ENCODE data around the gene ARID4A. TPM values are rescaled to one million over a fixed set of nuclear protein-coding genes. Genes with fewer than 3 reads are reported as not detected.

Gene ARID4A
- total RNA-seq, 1 experiment from 2014 or later, result 31.5 TPM

DNA sequence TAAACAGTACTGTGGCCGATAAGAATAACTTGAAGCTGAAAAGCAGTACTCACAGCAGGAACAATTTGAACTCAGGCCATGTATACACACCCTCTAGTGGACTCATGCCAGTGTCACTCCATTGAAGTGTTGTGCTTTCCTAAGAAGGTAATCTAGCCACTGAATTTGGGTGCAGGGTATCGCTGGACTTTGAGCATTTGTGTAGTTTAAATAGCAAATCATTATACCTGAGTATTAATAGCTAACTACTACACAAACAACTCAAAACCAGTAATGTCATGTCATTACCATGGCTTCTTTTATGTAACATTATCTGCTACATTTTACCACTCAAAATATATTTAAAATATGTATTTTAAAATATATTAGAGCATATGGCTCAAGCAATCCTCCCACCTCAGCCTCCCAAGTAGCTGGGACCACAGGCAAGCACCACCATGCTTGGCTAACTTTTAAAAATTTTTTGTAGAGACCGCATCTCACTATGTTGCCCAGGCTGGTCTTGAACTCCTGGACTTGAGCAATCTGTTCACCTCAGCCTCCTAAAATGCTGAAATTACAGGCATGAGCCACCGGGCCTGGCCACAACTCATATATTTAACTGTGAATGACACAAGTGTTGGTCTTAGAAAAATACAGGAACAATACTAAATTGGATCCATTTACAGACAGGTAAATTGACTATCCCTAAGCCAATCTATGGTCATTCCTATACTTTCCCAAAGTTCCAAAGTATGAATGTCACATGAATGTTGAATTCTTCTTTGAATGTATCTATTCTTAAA, 25.6 kb upstream of the ARID4A start:
- intact Hi-C loops (cut with micrococcal nuclease; ENCODE audit: unreplicated experiment), result loop anchor here (1.0 kb wide), 1 partner anchor 15 kb away; no protein-coding TSS in a partner anchor
- peak; percentile 45 to 66 for DNase-seq
- Histone ChIP-seq H3K36me3 (ENCODE audit: control insufficient read depth, insufficient read depth, low read length) (no peaks in the 10 kb centered on the region; the same call in 1 of the 2 replicates), H3K9me3 (no peaks in the 10 kb centered on the region), H3K4me1 (peaks cover 24% of the 10 kb centered on the region), H3K4me3 (ENCODE audit: low read depth, low read length) (no peak overlapping the region), H3K27me3 (replicated peaks; ENCODE audit: control insufficient read depth, insufficient read depth, low read length) (no peaks in the 10 kb centered on the region)
- peak; percentile 32 to 42 for TF ChIP-seq CTCF (IDR thresholded peaks at IDR 0.05; ENCODE audit: insufficient read depth in 1 of 2, low read depth in 1 of 2, low read length in 1 of 2, severe bottlenecking in 1 of 2, unreplicated experiment in 1 of 2)
- Mint-ChIP-seq H3K36me3 (ENCODE audit: insufficient read depth, unreplicated experiment) (peaks cover 94% of the 10 kb centered on the region), H3K4me1 (ENCODE audit: low read depth, unreplicated experiment) (peaks cover 9% of the 10 kb centered on the region), H3K27ac (ENCODE audit: unreplicated experiment) (no peak overlapping the region), H3K9me3 (ENCODE audit: unreplicated experiment) (no peaks in the 10 kb centered on the region), H3K4me3 (ENCODE audit: unreplicated experiment) (no peak overlapping the region), H3K27me3 (ENCODE audit: insufficient read depth, unreplicated experiment) (no peaks in the 10 kb centered on the region)
- POLR2A ChIA-PET, result interaction anchor here (1.0 to 1.3 kb wide), 2 partner anchors 25 to 28 kb away, joined by 7 to 8 read pairs; partner anchors contain the start of genes ARID4A and PSMA3
- CTCF ChIA-PET, result interaction anchor here (0.6 to 1.0 kb wide), 2 partner anchors 25 to 28 kb away, joined by 3 read pairs; partner anchors contain the start of genes ARID4A and PSMA3
- no TSS peak for BruUV-seq (replicated peaks)

DNA sequence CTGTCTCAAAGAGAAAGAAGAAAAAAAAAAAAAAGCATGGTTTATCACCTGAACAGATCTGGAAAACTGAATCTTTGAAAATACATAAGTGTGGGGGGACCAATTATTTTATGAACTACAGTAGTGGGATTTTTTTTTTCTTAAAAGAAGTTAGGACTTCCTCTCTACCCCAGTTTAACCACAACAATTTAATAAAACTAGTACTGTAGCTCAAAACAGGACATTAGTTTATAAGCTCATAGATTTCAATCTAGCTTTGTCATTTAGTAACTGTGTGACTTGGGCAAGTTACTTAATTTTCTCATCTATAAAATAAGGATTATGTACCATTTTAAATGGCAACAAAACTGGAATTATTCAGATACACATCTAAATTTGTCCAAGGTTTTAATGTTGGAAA, 23.5 kb upstream of the ARID4A start:
- Histone ChIP-seq H3K4me1 (peaks cover 24% of the 10 kb centered on the region), H3K27me3 (replicated peaks; ENCODE audit: control insufficient read depth, insufficient read depth, low read length) (no peaks in the 10 kb centered on the region), H3K9me3 (no peaks in the 10 kb centered on the region), H3K4me3 (ENCODE audit: low read depth, low read length) (no peak overlapping the region), H3K36me3 (ENCODE audit: control insufficient read depth, insufficient read depth, low read length) (peaks cover 2% of the 10 kb centered on the region)
- Mint-ChIP-seq H3K36me3 (ENCODE audit: insufficient read depth, unreplicated experiment) (peaks cover 94% of the 10 kb centered on the region), H3K4me3 (ENCODE audit: unreplicated experiment) (no peak overlapping the region), H3K9me3 (ENCODE audit: unreplicated experiment) (no peaks in the 10 kb centered on the region), H3K27ac (ENCODE audit: unreplicated experiment) (peak overlapping the region; percentile 43), H3K4me1 (ENCODE audit: low read depth, unreplicated experiment) (peaks cover 9% of the 10 kb centered on the region), H3K27me3 (ENCODE audit: insufficient read depth, unreplicated experiment) (no peaks in the 10 kb centered on the region)
- no peak for TF ChIP-seq CTCF (IDR thresholded peaks at IDR 0.05; ENCODE audit: insufficient read depth in 1 of 2, low read depth in 1 of 2, low read length in 1 of 2, severe bottlenecking in 1 of 2, unreplicated experiment in 1 of 2)
- POLR2A ChIA-PET, result interaction anchor here (0.6 to 0.9 kb wide), 3 partner anchors 23 to 103 kb away, joined by 3 read pairs; partner anchors contain the start of gene ARID4A
- intact Hi-C loops (cut with micrococcal nuclease; ENCODE audit: unreplicated experiment), result no loop called here
- CTCF ChIA-PET, result no interaction called here
- DNase-seq, result no peak
- no TSS peak for BruUV-seq (replicated peaks)

- H3K4me1 ChIP-seq, result peaks cover 24% of the 10 kb centered on the region
- no peak overlapping the region for H3K27ac Mint-ChIP-seq (ENCODE audit: unreplicated experiment)
- CTCF ChIA-PET, result no interaction called here
- peaks cover 2% of the 10 kb centered on the region for H3K36me3 ChIP-seq (ENCODE audit: control insufficient read depth, insufficient read depth, low read length)
- intact Hi-C loops (cut with micrococcal nuclease; ENCODE audit: unreplicated experiment), result no loop called here
- no peak for TF ChIP-seq CTCF (IDR thresholded peaks at IDR 0.05; ENCODE audit: insufficient read depth in 1 of 2, low read depth in 1 of 2, low read length in 1 of 2, severe bottlenecking in 1 of 2, unreplicated experiment in 1 of 2)
- H3K27me3 ChIP-seq (replicated peaks; ENCODE audit: control insufficient read depth, insufficient read depth, low read length), result no peaks in the 10 kb centered on the region
- no peak overlapping the region for H3K4me3 Mint-ChIP-seq (ENCODE audit: unreplicated experiment)
- no peaks in the 10 kb centered on the region for H3K27me3 Mint-ChIP-seq (ENCODE audit: insufficient read depth, unreplicated experiment)
- H3K9me3 Mint-ChIP-seq (ENCODE audit: unreplicated experiment), result no peaks in the 10 kb centered on the region
- no peak for DNase-seq
- peaks cover 94% of the 10 kb centered on the region for H3K36me3 Mint-ChIP-seq (ENCODE audit: insufficient read depth, unreplicated experiment)
- BruUV-seq (replicated peaks), result no TSS peak
- no peaks in the 10 kb centered on the region for H3K9me3 ChIP-seq
- peaks cover 9% of the 10 kb centered on the region for H3K4me1 Mint-ChIP-seq (ENCODE audit: low read depth, unreplicated experiment)
- H3K4me3 ChIP-seq (ENCODE audit: low read depth, low read length), result no peak overlapping the region
- POLR2A ChIA-PET, result interaction anchor here (0.6 kb wide), 1 partner anchor 104 kb away, joined by 3 read pairs; no protein-coding TSS in a partner anchor
These were observed 22.7 kb upstream of the ARID4A start for GRCh38 chr14:58275527-58276190.

All from Caco-2 (cell line).